ENCODE results near the gene SETD2.

SETD2 gene

GRCh38 chr3:47019201-47019600, 144.7 kb downstream of the SETD2 start:
- no peak overlapping the region for H3K4me3 ChIP-seq
- H3K27ac ChIP-seq: no peak overlapping the region
- DNase-seq (ENCODE audit: low spot score): no peak
- no peak for TF ChIP-seq CTCF (IDR thresholded peaks at IDR 0.05)

- Histone ChIP-seq H3K4me3 (no peak overlapping the region), H3K27ac (no peak overlapping the region)
- DNase-seq (ENCODE audit: low spot score): no peak
- no peak for TF ChIP-seq CTCF (IDR thresholded peaks at IDR 0.05)
Observed at GRCh38 chr3:47018269-47018611, 145.7 kb downstream of the SETD2 start.

GRCh38 chr3:47017504-47018268, 146.2 kb downstream of the SETD2 start:
- TF ChIP-seq CTCF (IDR thresholded peaks at IDR 0.05): no peak
- Histone ChIP-seq H3K27ac (no peak overlapping the region), H3K4me3 (no peak overlapping the region)
- no peak for DNase-seq (ENCODE audit: low spot score)

DNA sequence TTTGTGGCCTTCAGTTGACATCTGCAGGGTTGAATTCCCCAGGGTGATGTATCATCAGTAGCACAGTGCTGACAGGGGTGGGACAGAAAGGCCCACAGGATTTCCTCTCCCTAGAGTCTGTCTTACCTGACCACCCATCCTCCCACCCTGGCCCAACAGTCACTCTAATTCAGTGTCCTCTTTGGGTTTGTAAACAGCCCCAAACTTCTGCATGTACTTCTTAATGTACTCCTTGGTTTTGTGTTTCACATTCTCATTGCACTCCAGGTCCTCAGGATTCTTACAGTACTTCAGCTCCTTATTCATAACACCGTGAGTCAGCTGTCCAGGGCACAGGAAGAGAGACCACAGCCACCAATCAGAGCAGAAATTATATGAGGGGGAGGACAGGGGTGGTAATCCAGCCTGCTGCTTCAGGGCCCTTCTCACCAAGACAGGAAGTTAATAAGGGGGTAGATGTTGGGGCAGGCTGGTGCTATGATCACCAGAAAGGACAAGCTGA, 146.9 kb downstream of the SETD2 start:
- no peak for TF ChIP-seq CTCF (IDR thresholded peaks at IDR 0.05)
- H3K4me3 ChIP-seq: no peak overlapping the region
- DNase-seq (ENCODE audit: low spot score): no peak
- no peak overlapping the region for H3K27ac ChIP-seq

GRCh38 chr3:47016086-47016933, 147.6 kb downstream of the SETD2 start:
- Histone ChIP-seq H3K27ac (no peak overlapping the region), H3K4me3 (no peak overlapping the region)
- DNase-seq (ENCODE audit: low spot score): no peak
- no peak for TF ChIP-seq CTCF (IDR thresholded peaks at IDR 0.05)

DNA sequence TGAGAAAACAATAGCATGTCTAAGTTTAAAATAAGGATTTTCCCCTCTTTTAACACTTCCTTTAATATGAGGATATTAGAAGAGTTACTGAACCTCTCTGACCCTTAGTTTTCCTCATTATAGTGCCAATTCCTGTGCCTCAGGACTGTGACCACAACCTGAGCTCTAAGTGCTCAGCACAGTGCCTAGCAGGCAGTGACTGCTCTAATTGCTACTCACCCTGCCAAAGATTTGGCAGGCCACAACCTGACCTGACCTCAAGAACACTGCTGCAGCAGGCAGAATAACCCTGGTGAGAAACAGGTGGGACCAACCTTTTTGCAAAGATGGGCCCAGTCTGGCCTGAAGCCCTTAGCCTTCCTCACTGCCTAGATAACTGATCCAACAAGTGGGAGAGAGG, 148.8 kb downstream of the SETD2 start:
- DNase-seq (ENCODE audit: low spot score): no peak
- H3K4me3 ChIP-seq: no peak overlapping the region
- no peak for TF ChIP-seq CTCF (IDR thresholded peaks at IDR 0.05)
- H3K27ac ChIP-seq: no peak overlapping the region

Data from coronary artery (tissue), 2 donors.